WTC11 (cell line): ENCODE results near the gene GRK2. TPM values are rescaled to one million over a fixed set of nuclear protein-coding genes. Genes with fewer than 3 reads are reported as not detected.

Experiments
- ATAC-seq: fragments of 200-7000 bp; cut with Tn5 transposase; 2 replicates; pipeline ENCODE4 v1.10.0; 2021; ENCODE audit warnings: mild to moderate bottlenecking, moderate library complexity
- CTCF ChIA-PET: fragments of 300-600 bp; sonication (Branson Sonifier 250); formaldehyde crosslinking; loops from one replicate; lab custom pipeline; 2021; ENCODE audit warnings: antibody characterized with exemption; lab: Charles Lee
- POLR2A ChIA-PET: fragments of 350-600 bp; sonication (Branson Sonifier 250); formaldehyde crosslinking; loops from one replicate; lab custom pipeline; 2021; ENCODE audit warnings: antibody characterized with exemption; lab: Charles Lee
- DNase-seq: peaks from one replicate; pipeline ENCODE4 v3.0.0; 2021; ENCODE audit warnings: low spot score
- H3K27ac Mint-ChIP-seq: 2 replicates; pipeline ENCODE4 v1.8.0; 2021; ENCODE audit warnings: mixed read lengths
- H3K27me3 Mint-ChIP-seq: 2 replicates; pipeline ENCODE4 v1.8.0; 2021; ENCODE audit warnings: low read depth, mild to moderate bottlenecking, moderate library complexity, mixed read lengths
- H3K36me3 Mint-ChIP-seq: 2 replicates; pipeline ENCODE4 v1.8.0; 2021; ENCODE audit warnings: mixed read lengths
- H3K4me1 Mint-ChIP-seq: 2 replicates; pipeline ENCODE4 v1.8.0; 2022; ENCODE audit warnings: mixed read lengths
- H3K4me3 Mint-ChIP-seq: 2 replicates; pipeline ENCODE4 v1.8.0; 2021; ENCODE audit warnings: mild to moderate bottlenecking, moderate library complexity, mixed read lengths
- H3K9me3 Mint-ChIP-seq: 2 replicates; pipeline ENCODE4 v1.8.0; 2021; ENCODE audit warnings: mixed read lengths
- ATF1 ChIP-seq: sonication (generic); formaldehyde crosslinking; IDR thresholded peaks from 2 replicates; pipeline ENCODE4 v1.8.1; 2023; ENCODE audit warnings: mild to moderate bottlenecking, moderate library complexity, missing genetic modification reagents
- ELF4 ChIP-seq: sonication (generic); formaldehyde crosslinking; IDR thresholded peaks from 2 replicates; pipeline ENCODE4 v1.8.1; 2022; ENCODE audit warnings: low read depth, mild to moderate bottlenecking, moderate library complexity, missing genetic modification reagents
- GABPB1 ChIP-seq: sonication (generic); formaldehyde crosslinking; IDR thresholded peaks from 2 replicates; pipeline ENCODE4 v1.8.1; 2023; ENCODE audit warnings: mild to moderate bottlenecking, missing genetic modification reagents
- HMGXB4 ChIP-seq: sonication (generic); formaldehyde crosslinking; IDR thresholded peaks from 2 replicates; pipeline ENCODE4 v1.8.1; 2023; ENCODE audit warnings: mild to moderate bottlenecking, moderate library complexity, missing genetic modification reagents
- KAT7 ChIP-seq: sonication (generic); formaldehyde crosslinking; IDR thresholded peaks from 2 replicates; pipeline ENCODE4 v1.8.1; 2023; ENCODE audit warnings: missing genetic modification reagents, mild to moderate bottlenecking, borderline replicate concordance
- NR1H2 ChIP-seq: sonication (generic); formaldehyde crosslinking; IDR thresholded peaks from 2 replicates; pipeline ENCODE4 v1.9.0; 2021; ENCODE audit warnings: mild to moderate bottlenecking, moderate library complexity, missing genetic modification reagents
- NR3C1 ChIP-seq: sonication (generic); formaldehyde crosslinking; conservative IDR thresholded peaks from 2 replicates; pipeline ENCODE4 v1.8.1; 2023; ENCODE audit warnings: low read depth, mild to moderate bottlenecking, missing genetic modification reagents
- OVOL2 ChIP-seq: fragments of 250-450 bp; sonication (Bioruptor Pico); IDR thresholded peaks from 2 replicates; pipeline ENCODE4 v1.9.0; 2021; ENCODE audit warnings: mild to moderate bottlenecking, borderline replicate concordance
- PRDM15 ChIP-seq: sonication (generic); formaldehyde crosslinking; IDR thresholded peaks from 2 replicates; pipeline ENCODE4 v1.8.0; 2022; ENCODE audit warnings: missing genetic modification reagents
- PRRX2 ChIP-seq: fragments of 250-450 bp; sonication (Bioruptor Pico); IDR thresholded peaks from 2 replicates; pipeline ENCODE4 v1.8.0; 2021; ENCODE audit warnings: mild to moderate bottlenecking
- USF1 ChIP-seq: sonication (generic); formaldehyde crosslinking; IDR thresholded peaks from 2 replicates; pipeline ENCODE4 v1.8.0; 2022; ENCODE audit warnings: mild to moderate bottlenecking, missing genetic modification reagents
- ZBTB21 ChIP-seq: sonication (generic); formaldehyde crosslinking; IDR thresholded peaks from 2 replicates; pipeline ENCODE4 v1.8.1; 2023; ENCODE audit warnings: mild to moderate bottlenecking, missing genetic modification reagents, borderline replicate concordance
- ZNF219 ChIP-seq: sonication (generic); formaldehyde crosslinking; IDR thresholded peaks from 2 replicates; pipeline ENCODE4 v1.8.0; 2023; ENCODE audit warnings: missing genetic modification reagents, mild to moderate bottlenecking, borderline replicate concordance
- ZNF232 ChIP-seq: sonication (generic); formaldehyde crosslinking; IDR thresholded peaks from 2 replicates; pipeline ENCODE4 v1.8.0; 2022; ENCODE audit warnings: mild to moderate bottlenecking, missing genetic modification reagents
- ZNF317 ChIP-seq: sonication (generic); formaldehyde crosslinking; IDR thresholded peaks from 2 replicates; pipeline ENCODE4 v1.8.1; 2023; ENCODE audit warnings: low read depth, mild to moderate bottlenecking, moderate library complexity, missing genetic modification reagents, borderline replicate concordance
- ZNF425 ChIP-seq: fragments of 250-450 bp; sonication (Bioruptor Pico); conservative IDR thresholded peaks from 2 replicates; pipeline ENCODE4 v1.9.0; 2021; ENCODE audit warnings: mild to moderate bottlenecking
- total RNA-seq: library from RNA; stranded (reverse); gene quantifications from 3 replicates; pipeline ENCODE4 v1.2.3, GENCODE V29; 2021

Gene GRK2
- total RNA-seq, 1 experiment from 2014 or later, result 68.1 TPM

- POLR2A ChIA-PET, result interaction anchor here (3.2 kb wide), 1 partner anchor 14 kb away, joined by 15 read pairs; no protein-coding TSS in a partner anchor
- no peak for DNase-seq
- Mint-ChIP-seq H3K4me3 (peak overlapping the region; percentile 87), H3K4me1 (peaks cover 15% of the 10 kb centered on the region), H3K36me3 (peaks cover 30% of the 10 kb centered on the region), H3K9me3 (peaks cover 2% of the 10 kb centered on the region), H3K27ac (no peak overlapping the region), H3K27me3 (no peaks in the 10 kb centered on the region)
- no peak for ATAC-seq
- CTCF ChIA-PET, result interaction anchor here (0.6 to 1.1 kb wide), 2 partner anchors 14 to 26 kb away, joined by 3 to 4 read pairs; no protein-coding TSS in a partner anchor
- no peak for TF ChIP-seq PRRX2 (CRISPR knock-in tag)
- TF ChIP-seq, all 79 proteins: peak for 0
Measured at GRCh38 chr11:67290801-67291200, 24.5 kb downstream of the GRK2 start.

GRCh38 chr11:67291481-67292381, 25.5 kb downstream of the GRK2 start:
- Mint-ChIP-seq H3K27me3 (no peaks in the 10 kb centered on the region), H3K4me1 (peaks cover 15% of the 10 kb centered on the region), H3K36me3 (peaks cover 39% of the 10 kb centered on the region), H3K4me3 (no peak overlapping the region), H3K9me3 (peaks cover 11% of the 10 kb centered on the region), H3K27ac (no peak overlapping the region)
- ATAC-seq, result no peak
- DNase-seq, result no peak
- CTCF ChIA-PET, result interaction anchor here (0.7 to 1.1 kb wide), 2 partner anchors 19 to 25 kb away, joined by 3 to 4 read pairs; no protein-coding TSS in a partner anchor
- POLR2A ChIA-PET, result no interaction called here
- TF ChIP-seq GABPB1 (CRISPR knock-in tag), result no peak
- no peak for TF ChIP-seq PRRX2 (CRISPR knock-in tag)
- TF ChIP-seq NR1H2 (CRISPR knock-in tag), result no peak
- TF ChIP-seq ELF4 (CRISPR knock-in tag), result no peak
- no peak for TF ChIP-seq USF1 (CRISPR knock-in tag)
- no peak for TF ChIP-seq ZBTB21 (CRISPR knock-in tag)
- no peak for TF ChIP-seq ZNF317 (CRISPR knock-in tag)
- TF ChIP-seq ZNF425 (CRISPR knock-in tag), result no peak
- no peak for TF ChIP-seq HMGXB4 (CRISPR knock-in tag)
- TF ChIP-seq PRDM15 (CRISPR knock-in tag), result no peak
- no peak for TF ChIP-seq KAT7 (CRISPR knock-in tag)
- no peak for TF ChIP-seq ZNF219 (CRISPR knock-in tag)
- TF ChIP-seq NR3C1 (CRISPR knock-in tag), result no peak
- no peak for TF ChIP-seq OVOL2
- no peak for TF ChIP-seq ZNF232 (CRISPR knock-in tag)
- TF ChIP-seq ATF1, result no peak
